Type B pancreatic cell (in vitro differentiated cells): ENCODE results near the gene SYTL2. TPM values are rescaled to one million over a fixed set of nuclear protein-coding genes. Genes with fewer than 3 reads are reported as not detected.

Experiments
- DNase-seq: peaks from one replicate; pipeline ENCODE4 v3.0.0; 2021; ENCODE audit warnings: mixed read lengths; ENCODE audit not compliant: unreplicated experiment; ENCODE audit errors: extremely low spot score
- H3K27ac Mint-ChIP-seq: 2 replicates; pipeline ENCODE4 v1.8.0; 2021; ENCODE audit warnings: mild to moderate bottlenecking, mixed read lengths
- H3K27me3 Mint-ChIP-seq: 2 replicates; pipeline ENCODE4 v1.8.0; 2021; ENCODE audit warnings: mixed read lengths
- H3K36me3 Mint-ChIP-seq: 2 replicates; pipeline ENCODE4 v1.8.0; 2021; ENCODE audit warnings: mixed read lengths
- H3K4me1 Mint-ChIP-seq: one replicate; pipeline ENCODE4 v1.8.0; 2021; ENCODE audit warnings: mixed read lengths; ENCODE audit not compliant: unreplicated experiment
- H3K4me3 Mint-ChIP-seq: 2 replicates; pipeline ENCODE4 v1.8.0; 2021; ENCODE audit warnings: mild to moderate bottlenecking, mixed read lengths
- H3K9me3 Mint-ChIP-seq: 2 replicates; pipeline ENCODE4 v1.8.0; 2021; ENCODE audit warnings: mixed read lengths
- total RNA-seq: library from RNA; stranded (reverse); gene quantifications from 2 replicates; pipeline ENCODE4 v1.2.1, GENCODE V29; 2021; ENCODE audit warnings: low replicate concordance
- TF ChIP-seq, protein P1 (sequence below): fragments of 200-600 bp; sonication (generic); conservative IDR thresholded peaks from 2 replicates; pipeline ENCODE4 v1.5.0; 2021; ENCODE audit warnings: antibody characterized with exemption, mild to moderate bottlenecking

SYTL2 gene
- total RNA-seq, 1 donor from 2014 or later, result 30.6 TPM

DNA sequence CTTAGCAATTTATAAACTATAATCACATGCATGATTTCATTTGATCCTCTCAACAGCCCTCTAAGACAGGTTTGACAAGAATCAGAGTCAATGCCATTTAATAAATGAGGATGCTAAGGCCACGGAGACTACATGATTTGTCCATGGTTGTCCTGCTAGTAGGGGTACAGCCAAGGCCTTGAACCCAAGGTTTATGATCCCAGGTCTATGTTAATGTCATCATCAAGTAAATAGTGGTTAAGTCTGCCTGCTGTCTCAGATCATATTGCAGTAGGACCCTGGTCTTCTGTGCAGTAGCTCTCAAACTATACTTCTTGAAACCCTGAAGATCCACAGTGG is 17.7 kb upstream of the SYTL2 start:
- no peaks in the 10 kb centered on the region for H3K27me3 Mint-ChIP-seq
- H3K4me1 Mint-ChIP-seq, result peaks cover 20% of the 10 kb centered on the region
- H3K4me3 Mint-ChIP-seq, result no peak overlapping the region
- no peaks in the 10 kb centered on the region for H3K9me3 Mint-ChIP-seq
- DNase-seq, result no peak
- no peak overlapping the region for H3K27ac Mint-ChIP-seq
- H3K36me3 Mint-ChIP-seq, result no peaks in the 10 kb centered on the region
- TF ChIP-seq, protein P1, sequence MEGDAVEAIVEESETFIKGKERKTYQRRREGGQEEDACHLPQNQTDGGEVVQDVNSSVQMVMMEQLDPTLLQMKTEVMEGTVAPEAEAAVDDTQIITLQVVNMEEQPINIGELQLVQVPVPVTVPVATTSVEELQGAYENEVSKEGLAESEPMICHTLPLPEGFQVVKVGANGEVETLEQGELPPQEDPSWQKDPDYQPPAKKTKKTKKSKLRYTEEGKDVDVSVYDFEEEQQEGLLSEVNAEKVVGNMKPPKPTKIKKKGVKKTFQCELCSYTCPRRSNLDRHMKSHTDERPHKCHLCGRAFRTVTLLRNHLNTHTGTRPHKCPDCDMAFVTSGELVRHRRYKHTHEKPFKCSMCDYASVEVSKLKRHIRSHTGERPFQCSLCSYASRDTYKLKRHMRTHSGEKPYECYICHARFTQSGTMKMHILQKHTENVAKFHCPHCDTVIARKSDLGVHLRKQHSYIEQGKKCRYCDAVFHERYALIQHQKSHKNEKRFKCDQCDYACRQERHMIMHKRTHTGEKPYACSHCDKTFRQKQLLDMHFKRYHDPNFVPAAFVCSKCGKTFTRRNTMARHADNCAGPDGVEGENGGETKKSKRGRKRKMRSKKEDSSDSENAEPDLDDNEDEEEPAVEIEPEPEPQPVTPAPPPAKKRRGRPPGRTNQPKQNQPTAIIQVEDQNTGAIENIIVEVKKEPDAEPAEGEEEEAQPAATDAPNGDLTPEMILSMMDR, result no peak

DNA sequence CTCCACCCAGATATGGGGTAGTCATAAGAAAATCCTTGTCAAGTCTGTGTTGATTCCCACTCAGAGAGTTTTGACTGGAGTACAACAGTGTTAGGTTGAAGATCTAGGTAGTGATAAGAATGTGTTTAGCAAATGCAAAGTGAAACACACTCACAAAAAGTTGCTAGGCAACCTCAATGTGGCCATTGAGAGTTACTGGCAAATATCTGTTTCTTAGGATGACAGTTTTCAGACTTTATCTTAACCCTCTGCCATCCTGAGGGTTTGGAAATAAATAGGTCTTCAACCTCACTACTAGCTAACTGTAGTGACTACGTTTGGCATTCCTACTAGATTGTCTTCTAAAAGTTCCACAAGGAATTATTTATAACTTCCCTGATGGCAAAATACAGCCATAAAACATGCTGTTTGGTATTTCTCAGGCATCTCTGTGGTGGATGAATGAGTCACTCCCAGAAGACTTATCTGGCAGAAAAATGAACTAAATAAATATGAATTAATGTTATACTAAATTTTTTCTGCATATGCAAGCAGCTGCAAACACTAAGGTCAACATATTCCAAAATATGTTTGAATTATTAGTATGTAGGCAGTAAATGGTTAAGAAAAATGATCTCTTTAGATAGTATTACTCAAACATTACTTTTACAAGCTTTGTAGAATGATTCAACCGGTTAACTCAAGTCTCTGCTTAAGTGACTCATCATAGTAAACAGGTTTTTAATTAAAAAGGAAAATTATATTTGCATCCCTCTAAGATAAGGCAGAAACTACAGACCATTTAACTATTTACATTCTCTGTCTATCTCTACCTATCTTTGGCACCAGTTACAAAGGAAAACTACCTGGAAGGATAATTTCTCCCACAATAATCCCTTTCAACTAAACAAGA is 17.1 kb upstream of the SYTL2 start:
- TF ChIP-seq, protein P1, result no peak
- no peak for DNase-seq
- H3K9me3 Mint-ChIP-seq, result no peaks in the 10 kb centered on the region
- H3K4me3 Mint-ChIP-seq, result no peak overlapping the region
- H3K4me1 Mint-ChIP-seq, result peaks cover 20% of the 10 kb centered on the region
- no peaks in the 10 kb centered on the region for H3K27me3 Mint-ChIP-seq
- H3K27ac Mint-ChIP-seq, result peak overlapping the region; percentile 58
- H3K36me3 Mint-ChIP-seq, result no peaks in the 10 kb centered on the region

DNA sequence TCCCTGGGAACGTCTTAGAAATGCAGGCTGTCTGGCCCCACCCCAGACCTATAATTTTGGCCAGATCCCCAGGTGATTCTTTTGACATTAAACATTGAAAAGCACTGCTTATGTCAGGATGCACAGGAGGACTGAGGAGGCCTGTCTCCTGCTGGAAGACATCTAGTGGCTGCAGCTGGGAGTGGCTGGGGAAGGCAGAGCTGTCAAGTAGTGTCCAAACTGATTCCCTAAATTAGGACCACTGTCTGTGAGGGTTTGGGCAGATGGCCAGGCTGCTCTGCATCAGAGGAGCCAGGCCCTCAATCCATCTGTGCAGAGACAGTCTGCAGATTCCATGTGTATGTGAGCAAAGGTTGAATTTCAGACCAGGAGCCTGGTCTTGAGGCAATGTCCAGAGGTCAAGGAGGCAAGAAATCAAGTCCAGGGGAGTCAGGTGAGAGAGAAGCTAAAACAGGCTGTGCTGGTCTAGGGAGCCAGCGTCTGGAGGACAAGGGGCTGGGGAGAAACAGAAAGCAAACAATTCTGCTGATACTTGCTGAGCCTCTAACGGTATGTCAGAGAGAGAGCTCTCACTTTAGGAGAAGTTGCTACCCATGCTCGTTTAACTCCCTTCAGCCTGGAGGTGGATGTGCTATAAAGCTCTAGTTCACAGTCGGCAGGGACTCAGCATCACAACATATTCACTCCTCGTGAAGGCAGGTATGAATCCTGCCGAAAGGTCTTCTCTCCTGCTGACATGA is 15.3 kb upstream of the SYTL2 start:
- no peaks in the 10 kb centered on the region for H3K36me3 Mint-ChIP-seq
- peaks cover 20% of the 10 kb centered on the region for H3K4me1 Mint-ChIP-seq
- TF ChIP-seq, protein P1, result peak; percentile 63
- no peak for DNase-seq
- H3K27ac Mint-ChIP-seq, result peak overlapping the region; percentile 37
- H3K4me3 Mint-ChIP-seq, result no peak overlapping the region
- H3K27me3 Mint-ChIP-seq, result no peaks in the 10 kb centered on the region
- H3K9me3 Mint-ChIP-seq, result no peaks in the 10 kb centered on the region

DNA sequence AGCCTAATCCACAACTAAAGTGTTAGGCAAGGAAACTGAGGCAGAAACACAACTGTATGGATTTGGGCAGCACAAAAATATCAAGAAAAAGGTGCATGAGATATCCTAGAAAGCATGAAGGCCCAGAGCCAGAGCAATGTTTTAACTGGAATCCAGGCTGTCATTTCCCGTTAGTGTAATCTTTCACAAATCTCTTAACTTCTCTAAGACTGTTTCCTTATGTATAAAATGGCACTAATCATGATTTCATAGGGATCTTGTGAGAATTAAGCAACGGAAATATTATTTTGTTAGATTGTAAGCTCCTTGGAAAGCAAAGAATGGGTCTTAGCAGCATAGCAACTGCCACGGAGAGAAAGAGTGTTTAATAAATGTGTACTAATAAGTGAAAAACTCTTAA is 14.7 kb upstream of the SYTL2 start:
- TF ChIP-seq, protein P1, result no peak
- no peaks in the 10 kb centered on the region for H3K36me3 Mint-ChIP-seq
- H3K4me1 Mint-ChIP-seq, result peaks cover 20% of the 10 kb centered on the region
- H3K4me3 Mint-ChIP-seq, result no peak overlapping the region
- no peaks in the 10 kb centered on the region for H3K27me3 Mint-ChIP-seq
- H3K27ac Mint-ChIP-seq, result no peak overlapping the region
- no peak for DNase-seq
- H3K9me3 Mint-ChIP-seq, result no peaks in the 10 kb centered on the region

DNA sequence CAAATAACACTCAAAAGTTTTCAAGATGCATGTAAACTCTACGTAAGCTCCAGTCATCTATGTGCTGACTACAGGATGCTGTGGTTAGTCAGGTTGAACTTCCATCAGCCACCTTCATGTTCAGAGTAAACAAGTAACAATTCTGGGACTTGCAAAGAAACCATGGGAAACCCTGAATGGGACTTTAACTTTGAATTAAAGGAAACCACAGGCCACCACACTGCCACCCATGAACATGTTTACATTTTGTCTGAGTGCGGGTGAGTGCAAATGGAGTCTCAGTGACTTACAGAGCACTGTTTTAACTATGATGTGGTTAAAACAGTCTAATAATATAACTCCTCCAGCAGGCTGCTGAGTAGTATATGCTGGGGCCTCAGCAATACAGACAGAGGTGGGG is 12.9 kb upstream of the SYTL2 start:
- TF ChIP-seq, protein P1, result no peak
- H3K4me3 Mint-ChIP-seq, result no peak overlapping the region
- no peak for DNase-seq
- no peaks in the 10 kb centered on the region for H3K27me3 Mint-ChIP-seq
- H3K4me1 Mint-ChIP-seq, result peaks cover 20% of the 10 kb centered on the region
- no peaks in the 10 kb centered on the region for H3K9me3 Mint-ChIP-seq
- H3K36me3 Mint-ChIP-seq, result no peaks in the 10 kb centered on the region
- H3K27ac Mint-ChIP-seq, result no peak overlapping the region
